Left lung (tissue), 10 donors: ENCODE measurements around the gene CACNA1E. TPM values are rescaled to one million over a fixed set of nuclear protein-coding genes. Genes with fewer than 3 reads are reported as not detected.

Experiments used
- ATAC-seq: fragments of 200-7000 bp; cut with Tn5 transposase; one replicate; pipeline ENCODE4 v1.9.1; 2020; ENCODE audit warnings: moderate library complexity
- DNase-seq, 4 donors: peaks; one replicate each; pipeline ENCODE4 v3.0.0-alpha.2; 2013 to 2020
- H3K27ac ChIP-seq, 2 donors: fragments of 200-600 bp; sonication (generic) in 1 of 2; one replicate each; pipeline versions ENCODE4 v1.5.0 to v1.8.0; 2020 to 2021
- H3K27me3 ChIP-seq, 2 donors: fragments of 200-600 bp; sonication (generic) in 1 of 2; one replicate each; pipeline versions ENCODE4 v1.5.0 to v1.8.0; 2020 to 2021
- H3K36me3 ChIP-seq, 2 donors: fragments of 200-600 bp; sonication (generic) in 1 of 2; one replicate each; pipeline versions ENCODE4 v1.5.0 to v1.8.0; 2020 to 2021
- H3K4me1 ChIP-seq, 2 donors: fragments of 200-600 bp; one replicate each; pipeline ENCODE4 v1.8.0; 2021
- H3K4me3 ChIP-seq, 2 donors: fragments of 200-600 bp; sonication (generic) in 1 of 2; one replicate each; pipeline versions ENCODE4 v1.5.0 to v1.8.0; 2020 to 2021; ENCODE audit warnings: mild to moderate bottlenecking in 1 of 2
- H3K9me3 ChIP-seq, 2 donors: fragments of 200-600 bp; sonication (generic) in 1 of 2; one replicate each; pipeline versions ENCODE4 v1.5.0 to v1.8.0; 2020 to 2021
- CTCF ChIP-seq, 2 donors: fragments of 200-600 bp; sonication (generic) in 1 of 2; IDR thresholded peaks; one replicate each; pipeline versions ENCODE4 v1.5.0 to v1.8.0; 2021; ENCODE audit warnings: antibody characterized with exemption in 2 of 2
- intact Hi-C, 2 donors: fragments of 100-400 bp; cut with DNase I; formaldehyde crosslinking; loops; one replicate each; pipeline versions ENCODE4 v1.11.2 to v1.14.2; 2022
- polyA plus RNA-seq, 6 donors: library from polyadenylated mRNA; unstranded; fragments of 120-200 nt; gene quantifications; one replicate each; pipeline ENCODE4 v1.2.1, GENCODE V29; 2013; ENCODE audit not compliant: insufficient read length in 6 of 6
- total RNA-seq, 2 donors: library from RNA; stranded (reverse); fragmentation: NEBNext Ultra II Directional; extraction: Animal tissue kit (Norgen Biotek cat#: 25700); gene quantifications; one replicate each; pipeline ENCODE4 v1.2.1, GENCODE V29; 2021
- donor health status: DM: no; HTN: yes; CAD: no.
- donor health status: DM: no; HTN: no; CAD: no.

CACNA1E gene
- total and polyA plus RNA-seq, 8 donors = 0.03 to 1.2 (median 0.13) TPM; not detected in 1

GRCh38 chr1:181783208-181783607 lies 299.9 kb downstream of the CACNA1E start:
- H3K9me3 ChIP-seq = no peaks in the 10 kb centered on the region
- no peak for TF ChIP-seq CTCF (IDR thresholded peaks at IDR 0.05)
- DNase-seq = no peak
- ATAC-seq = no peak
- H3K27me3 ChIP-seq = no peaks in the 10 kb centered on the region
- H3K36me3 ChIP-seq = no peaks in the 10 kb centered on the region
- H3K4me3 ChIP-seq = no peak overlapping the region
- no peaks in the 10 kb centered on the region for H3K4me1 ChIP-seq
- no peak overlapping the region for H3K27ac ChIP-seq
- intact Hi-C loops = no loop called here

- no peaks in the 10 kb centered on the region for H3K36me3 ChIP-seq
- peak in 1 of 4 donors; percentile 22 for DNase-seq
- no peak for TF ChIP-seq CTCF (IDR thresholded peaks at IDR 0.05)
- no peaks in the 10 kb centered on the region for H3K4me1 ChIP-seq
- intact Hi-C loops = no loop called here
- no peak overlapping the region for H3K4me3 ChIP-seq
- ATAC-seq = peak; percentile 16
- no peaks in the 10 kb centered on the region for H3K27me3 ChIP-seq
- no peaks in the 10 kb centered on the region for H3K9me3 ChIP-seq
- H3K27ac ChIP-seq = no peak overlapping the region
These were observed 300.8 kb downstream of the CACNA1E start for GRCh38 chr1:181784039-181784683.

- Histone ChIP-seq H3K9me3 (no peaks in the 10 kb centered on the region), H3K27ac (no peak overlapping the region), H3K27me3 (no peaks in the 10 kb centered on the region), H3K4me3 (no peak overlapping the region), H3K4me1 (no peaks in the 10 kb centered on the region), H3K36me3 (no peaks in the 10 kb centered on the region)
- no peak for DNase-seq
- intact Hi-C loops = no loop called here
- no peak for ATAC-seq
- TF ChIP-seq CTCF (IDR thresholded peaks at IDR 0.05) = no peak
These were observed 306.1 kb downstream of the CACNA1E start for GRCh38 chr1:181789395-181789794.

GRCh38 chr1:181791721-181792120 lies 308.4 kb downstream of the CACNA1E start:
- no peaks in the 10 kb centered on the region for H3K9me3 ChIP-seq
- intact Hi-C loops = no loop called here

GRCh38 chr1:181793831-181794230 lies 310.5 kb downstream of the CACNA1E start:
- no peak for TF ChIP-seq CTCF (IDR thresholded peaks at IDR 0.05)
- Histone ChIP-seq H3K27ac (no peak overlapping the region), H3K36me3 (no peaks in the 10 kb centered on the region), H3K4me3 (no peak overlapping the region), H3K4me1 (no peaks in the 10 kb centered on the region), H3K27me3 (no peaks in the 10 kb centered on the region), H3K9me3 (no peaks in the 10 kb centered on the region)
- ATAC-seq (no peak), DNase-seq (no peak)
- intact Hi-C loops = no loop called here

More at GRCh38 chr1:181791721-181792120, 308.4 kb downstream of the CACNA1E start:
- Histone ChIP-seq H3K36me3 (no peaks in the 10 kb centered on the region), H3K27me3 (no peaks in the 10 kb centered on the region), H3K4me3 (no peak overlapping the region), H3K4me1 (no peaks in the 10 kb centered on the region), H3K27ac (no peak overlapping the region)
- no peak for DNase-seq
- no peak for TF ChIP-seq CTCF (IDR thresholded peaks at IDR 0.05)
- no peak for ATAC-seq
